HUES48 (cell line): ENCODE data around the gene BMAL1.

Source experiments
- H3K27ac ChIP-seq: one replicate; pipeline ENCODE4 v1.7.0; 2013; ENCODE audit warnings: low read depth, low read length, inconsistent platforms
- H3K27me3 ChIP-seq: 2 replicates; pipeline ENCODE4 v1.6.1; 2013; ENCODE audit warnings: mild to moderate bottlenecking, low read length; ENCODE audit not compliant: control insufficient read depth, insufficient read depth
- H3K36me3 ChIP-seq: 2 replicates; pipeline ENCODE4 v1.6.1; 2013; ENCODE audit warnings: low read length; ENCODE audit not compliant: control insufficient read depth, insufficient read depth
- H3K4me1 ChIP-seq: 2 replicates; pipeline ENCODE4 v1.6.1; 2013; ENCODE audit warnings: mild to moderate bottlenecking, low read length; ENCODE audit not compliant: control insufficient read depth, insufficient read depth
- H3K4me3 ChIP-seq: 2 replicates; pipeline ENCODE4 v1.5.1; 2013; ENCODE audit warnings: mild to moderate bottlenecking, low read depth, low read length
- H3K9ac ChIP-seq: 2 replicates; pipeline ENCODE4 v1.6.1; 2013; ENCODE audit warnings: mild to moderate bottlenecking, low read depth, low read length, moderate library complexity
- H3K9me3 ChIP-seq: 2 replicates; pipeline ENCODE4 v1.6.1; 2013; ENCODE audit warnings: low read length; ENCODE audit not compliant: control insufficient read depth, insufficient read depth

Gene BMAL1

DNA sequence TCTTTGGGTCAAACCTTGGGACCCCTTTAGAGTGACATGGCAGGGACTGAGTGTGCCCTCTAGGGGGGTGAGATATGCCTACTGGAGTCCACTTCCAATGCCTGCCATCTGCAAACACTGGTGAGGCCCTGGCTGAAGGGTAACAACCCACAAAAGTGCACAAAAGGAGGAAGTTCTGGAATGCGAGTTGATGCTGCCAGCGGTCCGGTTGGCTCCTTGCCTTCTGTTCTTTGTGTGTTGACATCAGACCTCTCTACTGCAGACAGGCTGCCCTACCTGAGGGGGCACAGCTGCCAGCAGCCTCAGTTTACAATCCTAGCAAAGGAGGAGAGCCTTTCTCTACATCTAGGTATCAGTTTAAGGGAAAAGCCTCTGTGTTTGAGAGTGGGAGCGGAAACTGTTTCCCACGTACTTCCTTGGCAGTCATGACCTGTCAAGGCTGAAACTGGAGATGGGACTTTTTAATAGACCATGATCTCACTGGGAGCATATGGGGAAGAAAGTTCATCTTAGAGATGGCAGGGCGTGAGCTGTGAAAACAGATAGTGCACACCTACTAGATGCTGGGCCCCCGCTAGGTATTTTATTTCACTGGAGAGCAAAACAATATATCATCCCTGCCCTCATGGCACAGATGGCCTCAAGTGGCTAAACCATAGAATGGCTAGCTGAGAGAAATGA, 27.2 kb downstream of the BMAL1 start:
- no peak overlapping the region for H3K9ac ChIP-seq
- H3K9me3 ChIP-seq = no peaks in the 10 kb centered on the region
- H3K4me3 ChIP-seq = no peak overlapping the region
- no peaks in the 10 kb centered on the region for H3K4me1 ChIP-seq
- no peak overlapping the region for H3K27ac ChIP-seq
- no peaks in the 10 kb centered on the region for H3K27me3 ChIP-seq
- no peaks in the 10 kb centered on the region for H3K36me3 ChIP-seq

DNA sequence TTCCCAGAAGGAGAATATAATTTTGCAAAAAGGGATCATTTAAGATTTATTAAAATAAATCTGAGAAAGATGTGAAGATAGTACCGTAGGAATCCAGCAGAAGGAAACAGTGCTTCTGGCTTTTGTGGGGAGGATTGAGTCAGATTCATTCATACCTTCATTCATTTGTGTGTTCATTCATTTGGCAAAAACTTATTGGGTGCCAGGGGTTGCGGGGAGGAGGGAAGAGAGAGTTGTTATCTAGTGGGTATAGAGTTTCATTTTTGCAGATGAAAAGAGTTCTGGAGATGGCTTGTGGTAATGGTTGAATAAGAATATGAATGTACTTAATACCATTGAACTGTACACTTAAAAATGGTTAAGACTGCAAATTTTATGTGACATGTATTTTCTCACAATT, 31.1 kb downstream of the BMAL1 start:
- Histone ChIP-seq H3K4me1 (peaks cover 6% of the 10 kb centered on the region; the same call in 1 of the 2 replicates), H3K36me3 (no peaks in the 10 kb centered on the region), H3K9ac (no peak overlapping the region), H3K4me3 (no peak overlapping the region), H3K27ac (no peak overlapping the region), H3K27me3 (no peaks in the 10 kb centered on the region), H3K9me3 (no peaks in the 10 kb centered on the region)

DNA sequence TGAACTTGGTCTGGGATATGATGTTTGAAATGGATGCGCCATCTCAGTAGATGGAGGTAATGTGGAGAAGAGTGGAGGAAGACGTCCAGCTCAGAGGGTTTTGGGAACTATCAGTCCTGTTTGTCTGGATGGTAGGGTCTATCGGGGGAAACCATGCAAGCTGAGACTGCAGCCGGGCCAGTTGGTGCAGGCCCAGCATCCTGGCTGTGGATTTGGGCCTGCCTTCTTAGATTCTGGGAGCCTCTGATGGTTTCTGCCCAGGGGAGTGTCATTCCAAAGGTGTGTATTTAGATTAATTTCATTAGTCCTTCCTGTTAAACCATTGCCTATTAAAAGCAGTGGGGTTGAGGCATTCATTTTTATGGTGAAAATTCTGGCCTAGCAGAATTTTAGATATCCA, 31.6 kb downstream of the BMAL1 start:
- Histone ChIP-seq H3K4me3 (no peak overlapping the region), H3K36me3 (no peaks in the 10 kb centered on the region), H3K9ac (no peak overlapping the region), H3K9me3 (no peaks in the 10 kb centered on the region), H3K27ac (no peak overlapping the region), H3K27me3 (no peaks in the 10 kb centered on the region), H3K4me1 (peaks cover 10% of the 10 kb centered on the region; the same call in 1 of the 2 replicates)

DNA sequence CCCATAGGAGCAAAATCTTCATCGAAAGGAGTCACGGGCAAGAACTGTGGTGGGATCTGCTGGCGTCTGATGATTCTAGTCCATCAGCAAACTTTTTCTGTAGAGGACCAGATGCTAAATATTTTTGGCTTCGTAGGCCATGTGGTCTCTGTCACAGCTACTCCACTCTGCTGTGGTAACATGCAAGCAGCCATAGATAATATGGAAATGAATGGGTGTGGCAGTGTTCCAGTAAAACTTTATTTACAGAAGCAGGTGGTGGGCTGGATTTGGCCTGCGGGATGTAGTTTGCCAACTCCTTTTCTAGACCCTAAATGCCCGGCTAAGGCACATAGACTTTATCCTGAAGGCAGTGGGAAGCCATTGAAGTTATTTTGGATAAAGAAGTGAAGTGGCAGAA, 32.9 kb downstream of the BMAL1 start:
- Histone ChIP-seq H3K36me3 (no peaks in the 10 kb centered on the region), H3K4me1 (peaks cover 20% of the 10 kb centered on the region; the same call in 1 of the 2 replicates), H3K9ac (no peak overlapping the region), H3K27me3 (no peaks in the 10 kb centered on the region), H3K4me3 (no peak overlapping the region), H3K9me3 (no peaks in the 10 kb centered on the region), H3K27ac (no peak overlapping the region)

DNA sequence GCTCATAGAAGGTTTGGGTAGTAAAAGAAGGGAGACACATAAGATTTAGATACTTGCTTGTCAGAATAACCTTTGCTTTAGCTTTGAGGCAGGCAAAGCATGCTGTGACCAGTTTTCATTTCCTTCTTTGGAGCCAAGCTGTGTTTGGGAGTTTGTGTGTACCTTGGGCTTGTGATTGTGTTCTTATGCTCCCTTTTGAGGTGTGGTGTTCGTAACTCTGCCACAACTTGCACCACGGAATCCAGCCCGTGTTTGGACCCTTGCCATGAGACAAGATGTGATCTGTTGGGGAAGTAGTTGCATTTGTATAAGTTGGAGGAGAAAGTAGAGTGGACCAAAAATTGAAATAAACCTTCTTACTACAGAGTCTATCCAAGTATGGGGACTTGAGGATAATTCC, 34.0 kb downstream of the BMAL1 start:
- Histone ChIP-seq H3K27ac (no peak overlapping the region), H3K9ac (no peak overlapping the region), H3K27me3 (no peaks in the 10 kb centered on the region), H3K9me3 (no peaks in the 10 kb centered on the region), H3K4me3 (no peak overlapping the region), H3K4me1 (peaks cover 20% of the 10 kb centered on the region; the same call in 1 of the 2 replicates), H3K36me3 (no peaks in the 10 kb centered on the region)

DNA sequence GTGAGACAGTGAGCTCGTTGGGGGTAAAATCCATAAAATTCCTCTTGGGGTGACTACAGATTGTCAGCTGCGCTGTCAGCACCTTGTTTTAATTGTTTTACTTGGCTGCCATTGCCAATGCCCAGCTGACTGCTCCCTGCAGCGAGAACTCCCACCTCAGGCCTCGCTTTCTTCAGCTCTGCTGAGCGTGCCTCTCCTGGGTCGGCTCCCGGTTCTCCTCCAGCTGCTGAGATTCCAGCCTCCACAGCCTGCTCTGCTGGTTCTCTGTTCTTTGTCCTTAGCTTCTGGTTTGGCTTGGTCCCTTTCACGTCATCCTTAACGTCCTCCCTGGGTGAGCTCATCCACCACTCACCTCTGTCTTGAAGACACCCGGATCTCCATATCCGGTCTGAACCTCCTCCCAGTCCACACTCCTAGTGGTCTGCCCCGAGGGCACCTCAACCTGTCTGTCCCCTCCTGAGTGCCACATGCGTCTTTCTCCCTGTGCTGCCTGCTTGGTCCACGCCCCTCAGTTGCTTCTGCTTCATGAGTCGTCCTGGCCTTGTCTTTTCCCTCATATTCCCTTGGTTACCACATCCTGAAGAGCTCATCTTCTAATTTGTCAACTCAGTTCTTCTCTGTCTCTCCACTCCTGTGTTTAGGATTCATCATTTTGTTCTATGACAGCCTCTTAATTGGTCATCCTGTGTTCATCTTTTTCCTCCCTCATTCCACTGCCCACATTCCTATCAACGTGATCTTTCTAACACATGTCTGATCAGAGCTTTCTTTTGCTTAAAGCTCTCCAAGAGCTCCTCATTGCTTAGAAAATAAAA, 35.6 kb downstream of the BMAL1 start:
- no peaks in the 10 kb centered on the region for H3K27me3 ChIP-seq
- H3K9me3 ChIP-seq = no peaks in the 10 kb centered on the region
- no peaks in the 10 kb centered on the region for H3K36me3 ChIP-seq
- no peak overlapping the region for H3K27ac ChIP-seq
- no peak overlapping the region for H3K9ac ChIP-seq
- H3K4me1 ChIP-seq = peaks cover 20% of the 10 kb centered on the region; the same call in 1 of the 2 replicates
- no peak overlapping the region for H3K4me3 ChIP-seq

DNA sequence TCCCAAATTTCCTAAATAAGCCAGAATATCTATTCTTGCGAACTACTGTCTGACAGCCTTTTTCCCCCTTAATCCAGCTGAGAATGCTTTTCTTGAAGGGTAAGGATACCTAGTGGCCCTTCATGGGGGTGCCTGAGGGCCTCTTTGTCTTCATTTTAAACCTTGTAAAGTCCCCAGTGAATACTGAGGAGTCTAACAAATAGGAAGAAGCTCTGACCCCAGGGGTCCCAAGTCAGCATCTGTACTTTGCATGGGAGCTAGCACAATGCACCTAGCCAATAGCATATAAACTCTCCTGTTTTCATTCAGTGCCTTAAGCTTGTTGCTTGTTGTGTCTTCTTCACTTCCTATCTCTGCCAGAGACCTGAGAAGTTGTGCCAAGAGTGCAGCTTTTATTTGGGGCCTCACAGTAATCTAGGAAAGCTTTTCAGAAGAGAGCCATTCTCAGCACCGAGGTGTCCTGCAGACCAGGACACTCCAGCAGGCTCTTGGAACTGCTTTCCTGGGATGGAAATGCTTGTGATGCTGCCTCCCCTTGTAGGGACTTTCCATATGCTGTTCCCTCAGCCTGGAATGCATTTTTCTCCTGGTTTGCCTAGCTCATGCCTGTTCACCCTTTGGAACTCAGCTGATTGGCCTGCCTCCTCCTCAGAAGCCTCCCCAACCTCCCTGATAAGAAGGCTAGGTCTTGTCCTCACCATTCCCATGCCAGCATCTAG, 37.2 kb downstream of the BMAL1 start:
- Histone ChIP-seq H3K9me3 (no peaks in the 10 kb centered on the region), H3K36me3 (no peaks in the 10 kb centered on the region), H3K27me3 (no peaks in the 10 kb centered on the region), H3K4me3 (no peak overlapping the region), H3K4me1 (peaks cover 20% of the 10 kb centered on the region; the same call in 1 of the 2 replicates), H3K9ac (no peak overlapping the region), H3K27ac (no peak overlapping the region)

DNA sequence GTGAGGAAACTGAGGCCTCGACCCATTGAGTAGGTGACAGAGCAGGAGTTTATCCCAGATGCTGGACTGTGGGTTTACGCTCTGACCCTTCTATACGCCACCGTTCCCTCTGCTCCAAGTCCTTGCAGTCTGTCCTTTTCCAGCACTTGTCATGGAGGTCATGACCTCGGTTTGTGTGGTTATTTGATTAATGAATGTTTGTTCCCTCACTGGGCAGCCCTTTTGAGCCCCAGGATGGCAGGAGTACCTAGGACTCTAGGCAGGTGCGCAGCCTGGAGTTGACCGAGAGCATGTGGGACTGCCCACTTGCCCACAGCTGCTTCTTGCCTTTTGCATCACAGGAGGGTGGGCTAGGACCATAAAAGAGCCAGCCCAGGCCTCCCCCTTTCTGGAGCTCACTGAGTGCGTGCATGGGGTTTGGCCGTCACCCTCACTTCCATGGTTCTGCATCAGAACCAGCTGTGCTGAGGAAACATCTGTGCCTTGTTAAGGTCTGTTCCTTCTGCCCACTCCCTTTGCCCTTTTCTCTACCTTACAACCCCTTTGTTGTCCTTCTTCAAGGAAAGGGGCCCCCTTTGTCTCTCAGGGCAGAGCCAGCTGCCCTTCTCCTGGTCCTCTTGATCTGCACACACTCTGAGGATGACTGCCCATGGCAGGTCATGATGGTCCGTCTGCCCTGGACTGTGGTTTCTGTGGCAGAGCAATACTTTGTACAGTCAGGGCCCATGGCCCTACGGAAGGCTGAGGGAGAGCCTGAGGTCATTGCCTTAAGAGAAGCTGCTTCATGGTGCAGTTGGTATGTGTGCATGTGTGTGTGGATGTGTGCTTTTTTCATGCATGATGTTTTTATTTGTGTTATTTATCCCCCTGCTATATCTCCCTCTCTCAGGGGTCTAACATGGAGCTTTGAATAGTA, 38.2 kb downstream of the BMAL1 start:
- H3K4me1 ChIP-seq = peaks cover 20% of the 10 kb centered on the region; the same call in 1 of the 2 replicates
- no peaks in the 10 kb centered on the region for H3K36me3 ChIP-seq
- H3K27me3 ChIP-seq = no peaks in the 10 kb centered on the region
- H3K27ac ChIP-seq = no peak overlapping the region
- H3K9me3 ChIP-seq = no peaks in the 10 kb centered on the region
- H3K9ac ChIP-seq = no peak overlapping the region
- no peak overlapping the region for H3K4me3 ChIP-seq

DNA sequence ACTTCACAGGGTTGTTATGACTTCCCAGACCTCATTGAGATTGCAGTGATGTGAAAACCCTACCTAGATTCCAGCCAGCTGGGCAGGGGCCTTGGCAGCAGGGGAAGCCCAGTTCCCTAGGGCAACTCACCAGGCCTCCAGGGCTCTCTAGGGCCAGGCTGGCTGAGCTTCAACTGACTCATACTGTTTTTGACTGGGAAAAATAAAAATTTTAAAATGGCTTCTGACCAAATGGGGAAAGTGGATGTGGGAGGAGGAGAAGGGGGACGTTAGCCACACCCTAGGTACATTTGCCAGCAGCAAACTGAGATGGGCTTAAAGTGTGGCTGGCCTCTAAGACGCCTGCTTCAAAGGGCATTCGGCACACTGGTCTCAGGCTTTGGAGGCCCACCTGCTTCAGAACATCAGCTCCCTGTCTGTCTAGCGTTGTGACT, 39.0 kb downstream of the BMAL1 start:
- Histone ChIP-seq H3K9ac (no peak overlapping the region), H3K27ac (no peak overlapping the region), H3K4me3 (no peak overlapping the region), H3K27me3 (no peaks in the 10 kb centered on the region), H3K9me3 (no peaks in the 10 kb centered on the region), H3K36me3 (no peaks in the 10 kb centered on the region), H3K4me1 (peaks cover 20% of the 10 kb centered on the region; the same call in 1 of the 2 replicates)
